ENCODE results near the gene AGAP1.

The AGAP1 gene

GRCh38 chr2:235690082-235690808 is 196.4 kb downstream of the AGAP1 start:
- DNase-seq (ENCODE audit: low read depth, low spot score) = no peak

GRCh38 chr2:235690809-235691450 is 197.1 kb downstream of the AGAP1 start:
- no peak for DNase-seq (ENCODE audit: low read depth, low spot score)

GRCh38 chr2:235692076-235692475 is 198.2 kb downstream of the AGAP1 start:
- DNase-seq (ENCODE audit: low read depth, low spot score) = no peak

GRCh38 chr2:235692671-235693171 is 198.9 kb downstream of the AGAP1 start:
- no peak for DNase-seq (ENCODE audit: low read depth, low spot score)

- no peak for DNase-seq (ENCODE audit: low read depth, low spot score)
Measured at GRCh38 chr2:235693279-235693678, 199.4 kb downstream of the AGAP1 start.

GRCh38 chr2:235694721-235695601 is 201.1 kb downstream of the AGAP1 start:
- DNase-seq (ENCODE audit: low read depth, low spot score) = no peak

- DNase-seq (ENCODE audit: low read depth, low spot score) = no peak
Measured at GRCh38 chr2:235695602-235695895, 201.7 kb downstream of the AGAP1 start.

GRCh38 chr2:235697041-235697440 is 203.2 kb downstream of the AGAP1 start:
- DNase-seq (ENCODE audit: low read depth, low spot score) = no peak

GRCh38 chr2:235698028-235698427 is 204.2 kb downstream of the AGAP1 start:
- DNase-seq (ENCODE audit: low read depth, low spot score) = no peak

GRCh38 chr2:235698491-235698890 is 204.6 kb downstream of the AGAP1 start:
- no peak for DNase-seq (ENCODE audit: low read depth, low spot score)

GRCh38 chr2:235699576-235699975 is 205.7 kb downstream of the AGAP1 start:
- no peak for DNase-seq (ENCODE audit: low read depth, low spot score)

- DNase-seq (ENCODE audit: low read depth, low spot score) = no peak
Measured at GRCh38 chr2:235701206-235701981, 207.6 kb downstream of the AGAP1 start.

GRCh38 chr2:235702186-235702585 is 208.3 kb downstream of the AGAP1 start:
- no peak for DNase-seq (ENCODE audit: low read depth, low spot score)

GRCh38 chr2:235703711-235704295 is 210.0 kb downstream of the AGAP1 start:
- no peak for DNase-seq (ENCODE audit: low read depth, low spot score)

GRCh38 chr2:235705296-235705695 is 211.5 kb downstream of the AGAP1 start:
- no peak for DNase-seq (ENCODE audit: low read depth, low spot score)

- no peak for DNase-seq (ENCODE audit: low read depth, low spot score)
Measured at GRCh38 chr2:235706506-235706905, 212.7 kb downstream of the AGAP1 start.

- no peak for DNase-seq (ENCODE audit: low read depth, low spot score)
Measured at GRCh38 chr2:235707411-235708096, 213.7 kb downstream of the AGAP1 start.

GRCh38 chr2:235709124-235709813 is 215.4 kb downstream of the AGAP1 start:
- DNase-seq (ENCODE audit: low read depth, low spot score) = no peak

- no peak for DNase-seq (ENCODE audit: low read depth, low spot score)
Measured at GRCh38 chr2:235709969-235710879, 216.4 kb downstream of the AGAP1 start.
